ENCODE results near the gene EML6.

EML6 gene

GRCh38 chr2:54928719-54929118 is 205.3 kb downstream of the EML6 start:
- 33 to 88% methylated on average over 1 of the region's 4 CpGs for WGBS, 2 experiments (ENCODE audit: insufficient coverage in 2 of 2)
- no peaks in the 10 kb centered on the region for H3K9me3 ChIP-seq (ENCODE audit: control insufficient read depth, low read length)
- no peak overlapping the region for H3K4me3 ChIP-seq (ENCODE audit: extremely low read depth, insufficient read depth, low read length, poor library complexity, severe bottlenecking)
- H3K36me3 ChIP-seq (ENCODE audit: control insufficient read depth, insufficient read depth, low read length): no peaks in the 10 kb centered on the region
- H3K27ac ChIP-seq (ENCODE audit: low read depth, low read length, severe bottlenecking): no peak overlapping the region
- H3K4me1 ChIP-seq (ENCODE audit: control insufficient read depth, insufficient read depth, low read length, poor library complexity, severe bottlenecking): no peaks in the 10 kb centered on the region

- Histone ChIP-seq H3K4me1 (ENCODE audit: control insufficient read depth, insufficient read depth, low read length, poor library complexity, severe bottlenecking) (no peaks in the 10 kb centered on the region), H3K4me3 (ENCODE audit: extremely low read depth, insufficient read depth, low read length, poor library complexity, severe bottlenecking) (no peak overlapping the region), H3K27ac (ENCODE audit: low read depth, low read length, severe bottlenecking) (no peak overlapping the region), H3K9me3 (ENCODE audit: control insufficient read depth, low read length) (no peaks in the 10 kb centered on the region), H3K36me3 (ENCODE audit: control insufficient read depth, insufficient read depth, low read length) (no peaks in the 10 kb centered on the region)
- 90 to 93% methylated on average over 6 of the region's 6 CpGs for WGBS, 2 experiments (ENCODE audit: insufficient coverage in 2 of 2)
Measured at GRCh38 chr2:54931473-54931872, 208.0 kb downstream of the EML6 start.

- no peak overlapping the region for H3K27ac ChIP-seq (ENCODE audit: low read depth, low read length, severe bottlenecking)
- no peaks in the 10 kb centered on the region for H3K9me3 ChIP-seq (ENCODE audit: control insufficient read depth, low read length)
- H3K36me3 ChIP-seq (ENCODE audit: control insufficient read depth, insufficient read depth, low read length): no peaks in the 10 kb centered on the region
- H3K4me1 ChIP-seq (ENCODE audit: control insufficient read depth, insufficient read depth, low read length, poor library complexity, severe bottlenecking): no peaks in the 10 kb centered on the region
- H3K4me3 ChIP-seq (ENCODE audit: extremely low read depth, insufficient read depth, low read length, poor library complexity, severe bottlenecking): no peak overlapping the region
- whole genome bisulfite sequencing, 2 experiments (ENCODE audit: insufficient coverage in 2 of 2): no CpG with 5 or more reads among the region's 4 CpGs
Measured at GRCh38 chr2:54935389-54935788, 211.9 kb downstream of the EML6 start.

- H3K36me3 ChIP-seq (ENCODE audit: control insufficient read depth, insufficient read depth, low read length): no peaks in the 10 kb centered on the region
- H3K27ac ChIP-seq (ENCODE audit: low read depth, low read length, severe bottlenecking): no peak overlapping the region
- no peaks in the 10 kb centered on the region for H3K9me3 ChIP-seq (ENCODE audit: control insufficient read depth, low read length)
- H3K4me3 ChIP-seq (ENCODE audit: extremely low read depth, insufficient read depth, low read length, poor library complexity, severe bottlenecking): no peak overlapping the region
- no peaks in the 10 kb centered on the region for H3K4me1 ChIP-seq (ENCODE audit: control insufficient read depth, insufficient read depth, low read length, poor library complexity, severe bottlenecking)
- WGBS, 2 experiments (ENCODE audit: insufficient coverage in 2 of 2): 75 to 93% methylated on average over 2 to 6 of the region's 8 CpGs
Measured at GRCh38 chr2:54936766-54937165, 213.3 kb downstream of the EML6 start.

- Histone ChIP-seq H3K9me3 (ENCODE audit: control insufficient read depth, low read length) (no peaks in the 10 kb centered on the region), H3K36me3 (ENCODE audit: control insufficient read depth, insufficient read depth, low read length) (no peaks in the 10 kb centered on the region), H3K4me1 (ENCODE audit: control insufficient read depth, insufficient read depth, low read length, poor library complexity, severe bottlenecking) (no peaks in the 10 kb centered on the region), H3K27ac (ENCODE audit: low read depth, low read length, severe bottlenecking) (no peak overlapping the region), H3K4me3 (ENCODE audit: extremely low read depth, insufficient read depth, low read length, poor library complexity, severe bottlenecking) (no peak overlapping the region)
- WGBS, 2 experiments (ENCODE audit: insufficient coverage in 2 of 2): 90 to 95% methylated on average over 2 of the region's 7 CpGs
Measured at GRCh38 chr2:54939446-54940118, 216.1 kb downstream of the EML6 start.

- H3K27ac ChIP-seq (ENCODE audit: low read depth, low read length, severe bottlenecking): no peak overlapping the region
- no peaks in the 10 kb centered on the region for H3K4me1 ChIP-seq (ENCODE audit: control insufficient read depth, insufficient read depth, low read length, poor library complexity, severe bottlenecking)
- no peaks in the 10 kb centered on the region for H3K9me3 ChIP-seq (ENCODE audit: control insufficient read depth, low read length)
- H3K36me3 ChIP-seq (ENCODE audit: control insufficient read depth, insufficient read depth, low read length): no peaks in the 10 kb centered on the region
- H3K4me3 ChIP-seq (ENCODE audit: extremely low read depth, insufficient read depth, low read length, poor library complexity, severe bottlenecking): no peak overlapping the region
- 93 to 100% methylated on average over 2 of the region's 3 CpGs for WGBS, 2 experiments (ENCODE audit: insufficient coverage in 2 of 2)
Measured at GRCh38 chr2:54940723-54941122, 217.3 kb downstream of the EML6 start.

GRCh38 chr2:54941248-54941984 is 218.0 kb downstream of the EML6 start:
- no peak overlapping the region for H3K4me3 ChIP-seq (ENCODE audit: extremely low read depth, insufficient read depth, low read length, poor library complexity, severe bottlenecking)
- 92 to 95% methylated on average over 6 to 10 of the region's 15 CpGs for WGBS, 2 experiments (ENCODE audit: insufficient coverage in 2 of 2)
- no peaks in the 10 kb centered on the region for H3K4me1 ChIP-seq (ENCODE audit: control insufficient read depth, insufficient read depth, low read length, poor library complexity, severe bottlenecking)
- H3K36me3 ChIP-seq (ENCODE audit: control insufficient read depth, insufficient read depth, low read length): no peaks in the 10 kb centered on the region
- no peaks in the 10 kb centered on the region for H3K9me3 ChIP-seq (ENCODE audit: control insufficient read depth, low read length)
- H3K27ac ChIP-seq (ENCODE audit: low read depth, low read length, severe bottlenecking): no peak overlapping the region

- H3K4me1 ChIP-seq (ENCODE audit: control insufficient read depth, insufficient read depth, low read length, poor library complexity, severe bottlenecking): no peaks in the 10 kb centered on the region
- no peak overlapping the region for H3K4me3 ChIP-seq (ENCODE audit: extremely low read depth, insufficient read depth, low read length, poor library complexity, severe bottlenecking)
- no peaks in the 10 kb centered on the region for H3K36me3 ChIP-seq (ENCODE audit: control insufficient read depth, insufficient read depth, low read length)
- H3K27ac ChIP-seq (ENCODE audit: low read depth, low read length, severe bottlenecking): no peak overlapping the region
- 98 to 100% methylated on average over 1 to 5 of the region's 5 CpGs for WGBS, 2 experiments (ENCODE audit: insufficient coverage in 2 of 2)
- H3K9me3 ChIP-seq (ENCODE audit: control insufficient read depth, low read length): no peaks in the 10 kb centered on the region
Measured at GRCh38 chr2:54942373-54942772, 218.9 kb downstream of the EML6 start.

GRCh38 chr2:54944724-54945326 is 221.4 kb downstream of the EML6 start:
- Histone ChIP-seq H3K4me3 (ENCODE audit: extremely low read depth, insufficient read depth, low read length, poor library complexity, severe bottlenecking) (no peak overlapping the region), H3K27ac (ENCODE audit: low read depth, low read length, severe bottlenecking) (no peak overlapping the region), H3K36me3 (ENCODE audit: control insufficient read depth, insufficient read depth, low read length) (no peaks in the 10 kb centered on the region), H3K4me1 (ENCODE audit: control insufficient read depth, insufficient read depth, low read length, poor library complexity, severe bottlenecking) (no peaks in the 10 kb centered on the region), H3K9me3 (ENCODE audit: control insufficient read depth, low read length) (no peaks in the 10 kb centered on the region)
- WGBS, 2 experiments (ENCODE audit: insufficient coverage in 2 of 2): 90% methylated on average over 1 of the region's 1 CpG; no CpG with 5 or more reads in 1 of the 2 experiments

- H3K36me3 ChIP-seq (ENCODE audit: control insufficient read depth, insufficient read depth, low read length): no peaks in the 10 kb centered on the region
- H3K4me3 ChIP-seq (ENCODE audit: extremely low read depth, insufficient read depth, low read length, poor library complexity, severe bottlenecking): no peak overlapping the region
- H3K4me1 ChIP-seq (ENCODE audit: control insufficient read depth, insufficient read depth, low read length, poor library complexity, severe bottlenecking): no peaks in the 10 kb centered on the region
- 61 to 79% methylated on average over 5 to 7 of the region's 8 CpGs for WGBS, 2 experiments (ENCODE audit: insufficient coverage in 2 of 2)
- H3K9me3 ChIP-seq (ENCODE audit: control insufficient read depth, low read length): no peaks in the 10 kb centered on the region
- H3K27ac ChIP-seq (ENCODE audit: low read depth, low read length, severe bottlenecking): no peak overlapping the region
Measured at GRCh38 chr2:54945391-54946219, 222.1 kb downstream of the EML6 start.

Measured in mesodermal cell (in vitro differentiated cells).